Chondrocyte (in vitro differentiated cells): ENCODE results near the gene RGS6. TPM values are rescaled to one million over a fixed set of nuclear protein-coding genes. Genes with fewer than 3 reads are reported as not detected.

Experiments used
- DNase-seq: peaks from one replicate; pipeline ENCODE4 v3.0.0; 2021; ENCODE audit warnings: mixed read lengths, low spot score
- H3K27ac Mint-ChIP-seq: one replicate; pipeline ENCODE4 v1.8.0; 2021; ENCODE audit warnings: mild to moderate bottlenecking, moderate library complexity, mixed read lengths; ENCODE audit not compliant: unreplicated experiment
- H3K27me3 Mint-ChIP-seq: 2 replicates; pipeline ENCODE4 v1.8.0; 2021; ENCODE audit warnings: low read depth, mixed read lengths
- H3K36me3 Mint-ChIP-seq: 2 replicates; pipeline ENCODE4 v1.8.0; 2021; ENCODE audit warnings: low read depth, mixed read lengths
- H3K4me1 Mint-ChIP-seq: 2 replicates; pipeline ENCODE4 v1.8.0; 2021; ENCODE audit warnings: low read depth, mild to moderate bottlenecking, mixed read lengths
- H3K4me3 Mint-ChIP-seq: one replicate; pipeline ENCODE4 v1.8.0; 2021; ENCODE audit warnings: mild to moderate bottlenecking, moderate library complexity, mixed read lengths; ENCODE audit not compliant: unreplicated experiment
- H3K9me3 Mint-ChIP-seq: 2 replicates; pipeline ENCODE4 v1.8.0; 2021; ENCODE audit warnings: low read depth, mixed read lengths
- total RNA-seq: library from RNA; stranded (reverse); gene quantifications from 3 replicates; pipeline ENCODE4 v1.2.1, GENCODE V29; 2021
- TF ChIP-seq, protein P1 (sequence below): fragments of 200-600 bp; sonication (generic); IDR thresholded peaks from 2 replicates; pipeline ENCODE4 v1.5.0; 2021; ENCODE audit warnings: antibody characterized with exemption, mild to moderate bottlenecking, moderate library complexity

RGS6 gene
- total RNA-seq, 1 donor from 2014 or later: 0.12 TPM

DNA sequence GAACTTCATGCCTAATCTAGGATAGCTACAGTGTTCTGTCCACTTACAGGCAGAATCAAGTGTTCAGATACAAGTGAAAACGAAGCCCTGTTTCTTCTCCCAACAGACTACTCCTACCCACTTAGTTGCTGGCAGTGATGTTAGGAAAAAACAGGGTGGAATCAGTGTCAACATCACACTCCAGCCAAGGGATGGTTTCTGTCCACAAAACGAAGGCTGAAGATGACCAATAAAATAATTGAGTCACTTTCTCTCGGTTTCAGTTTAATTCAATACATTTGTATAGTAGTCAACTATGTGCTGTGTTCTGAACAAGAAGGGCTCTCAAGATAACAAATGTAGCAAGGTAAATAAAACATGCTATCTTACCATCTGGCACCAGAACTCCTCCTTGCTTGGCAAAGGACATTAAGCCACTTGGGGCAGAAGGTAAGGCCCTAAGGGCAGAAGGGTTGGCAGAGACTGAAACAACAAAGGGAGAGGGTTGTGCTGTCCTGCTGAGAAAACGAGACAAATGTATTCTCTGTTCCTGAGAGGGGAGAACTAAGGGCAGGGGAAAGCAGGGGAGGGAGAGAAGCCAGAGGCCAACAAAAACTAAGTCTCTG is 568.1 kb downstream of the RGS6 start:
- Mint-ChIP-seq H3K36me3 (no peaks in the 10 kb centered on the region), H3K27ac (no peak overlapping the region), H3K4me3 (no peak overlapping the region), H3K4me1 (peaks cover 32% of the 10 kb centered on the region), H3K27me3 (no peaks in the 10 kb centered on the region), H3K9me3 (peaks cover 6% of the 10 kb centered on the region)
- TF ChIP-seq, protein P1, sequence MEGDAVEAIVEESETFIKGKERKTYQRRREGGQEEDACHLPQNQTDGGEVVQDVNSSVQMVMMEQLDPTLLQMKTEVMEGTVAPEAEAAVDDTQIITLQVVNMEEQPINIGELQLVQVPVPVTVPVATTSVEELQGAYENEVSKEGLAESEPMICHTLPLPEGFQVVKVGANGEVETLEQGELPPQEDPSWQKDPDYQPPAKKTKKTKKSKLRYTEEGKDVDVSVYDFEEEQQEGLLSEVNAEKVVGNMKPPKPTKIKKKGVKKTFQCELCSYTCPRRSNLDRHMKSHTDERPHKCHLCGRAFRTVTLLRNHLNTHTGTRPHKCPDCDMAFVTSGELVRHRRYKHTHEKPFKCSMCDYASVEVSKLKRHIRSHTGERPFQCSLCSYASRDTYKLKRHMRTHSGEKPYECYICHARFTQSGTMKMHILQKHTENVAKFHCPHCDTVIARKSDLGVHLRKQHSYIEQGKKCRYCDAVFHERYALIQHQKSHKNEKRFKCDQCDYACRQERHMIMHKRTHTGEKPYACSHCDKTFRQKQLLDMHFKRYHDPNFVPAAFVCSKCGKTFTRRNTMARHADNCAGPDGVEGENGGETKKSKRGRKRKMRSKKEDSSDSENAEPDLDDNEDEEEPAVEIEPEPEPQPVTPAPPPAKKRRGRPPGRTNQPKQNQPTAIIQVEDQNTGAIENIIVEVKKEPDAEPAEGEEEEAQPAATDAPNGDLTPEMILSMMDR: no peak
- no peak for DNase-seq

DNA sequence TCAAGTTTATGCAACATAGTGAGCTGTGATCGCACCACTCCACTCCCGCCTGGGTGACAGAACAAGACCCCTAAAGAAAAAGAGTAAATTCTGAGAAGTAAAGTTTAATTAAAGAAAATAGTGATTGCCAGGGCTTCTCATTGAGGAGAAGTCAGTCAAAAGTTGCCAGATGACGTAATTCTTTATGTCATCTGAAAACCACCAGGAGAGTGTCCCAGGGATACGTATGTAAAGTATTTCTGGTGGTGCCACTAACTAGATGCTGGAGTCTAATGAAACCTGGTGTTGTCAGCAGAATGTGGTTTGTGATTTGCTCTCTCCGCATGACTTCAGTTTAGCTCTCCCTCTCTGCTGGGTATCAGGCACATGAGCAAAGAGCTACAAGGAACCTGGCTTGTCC is 569.2 kb downstream of the RGS6 start:
- no peaks in the 10 kb centered on the region for H3K27me3 Mint-ChIP-seq
- H3K9me3 Mint-ChIP-seq: peaks cover 6% of the 10 kb centered on the region

GRCh38 chr14:72503271-72503670 is 571.0 kb downstream of the RGS6 start:
- peaks cover 14% of the 10 kb centered on the region for H3K4me1 Mint-ChIP-seq
- H3K4me3 Mint-ChIP-seq: no peak overlapping the region
- no peaks in the 10 kb centered on the region for H3K27me3 Mint-ChIP-seq
- H3K9me3 Mint-ChIP-seq: peaks cover 6% of the 10 kb centered on the region
- DNase-seq: no peak
- TF ChIP-seq, protein P1: no peak
- H3K27ac Mint-ChIP-seq: no peak overlapping the region
- H3K36me3 Mint-ChIP-seq: no peaks in the 10 kb centered on the region

More for the DNA sequence above, 569.2 kb downstream of the RGS6 start:
- no peak overlapping the region for H3K27ac Mint-ChIP-seq
- no peak for DNase-seq
- H3K36me3 Mint-ChIP-seq: no peaks in the 10 kb centered on the region
- no peak overlapping the region for H3K4me3 Mint-ChIP-seq
- peaks cover 23% of the 10 kb centered on the region for H3K4me1 Mint-ChIP-seq
- TF ChIP-seq, protein P1: no peak

GRCh38 chr14:72503696-72504368 is 571.6 kb downstream of the RGS6 start:
- Mint-ChIP-seq H3K4me1 (peaks cover 14% of the 10 kb centered on the region), H3K27ac (no peak overlapping the region), H3K27me3 (no peaks in the 10 kb centered on the region), H3K9me3 (peaks cover 6% of the 10 kb centered on the region), H3K4me3 (no peak overlapping the region), H3K36me3 (no peaks in the 10 kb centered on the region)
- TF ChIP-seq, protein P1: no peak
- no peak for DNase-seq

GRCh38 chr14:72510566-72510965 is 578.3 kb downstream of the RGS6 start:
- no peaks in the 10 kb centered on the region for H3K36me3 Mint-ChIP-seq
- TF ChIP-seq, protein P1: no peak
- H3K27ac Mint-ChIP-seq: no peak overlapping the region
- H3K4me3 Mint-ChIP-seq: no peak overlapping the region
- peaks cover 19% of the 10 kb centered on the region for H3K27me3 Mint-ChIP-seq
- no peaks in the 10 kb centered on the region for H3K4me1 Mint-ChIP-seq
- no peak for DNase-seq
- H3K9me3 Mint-ChIP-seq: no peaks in the 10 kb centered on the region
